GM12891 (cell line): ENCODE measurements around the gene TMEM259.

Experiments used
- DNase-seq: peaks from one replicate; pipeline ENCODE4 v3.0.0; 2011; ENCODE audit warnings: low spot score; ENCODE audit not compliant: insufficient read length
- FAIRE-seq: peaks from 2 replicates; lab custom pipeline; 2011; peaks lifted over from hg19 to GRCh38; lab: Jason Lieb, UNC
- PAX5 ChIP-seq: IDR thresholded peaks from 2 replicates; pipeline ENCODE4 v1.6.1; 2011; ENCODE audit warnings: low read length, moderate library complexity, mild to moderate bottlenecking; ENCODE audit not compliant: insufficient read depth, severe bottlenecking
- POLR2A ChIP-seq: IDR thresholded peaks from 2 replicates; pipeline ENCODE4 v1.6.1; 2011; ENCODE audit warnings: low read depth, low read length, control low read depth
- POLR2AphosphoS5 ChIP-seq: IDR thresholded peaks from 2 replicates; pipeline ENCODE4 v1.6.1; 2011; ENCODE audit warnings: low read depth, low read length, control low read depth
- POU2F2 ChIP-seq: IDR thresholded peaks from 2 replicates; pipeline ENCODE4 v1.6.1; 2011; ENCODE audit warnings: low read depth, mild to moderate bottlenecking, control low read depth, low read length, moderate library complexity
- SPI1 ChIP-seq: IDR thresholded peaks from 2 replicates; pipeline ENCODE4 v1.6.1; 2011; ENCODE audit warnings: low read depth, low read length, control low read depth
- TAF1 ChIP-seq: IDR thresholded peaks from 2 replicates; pipeline ENCODE4 v1.6.1; 2011; ENCODE audit warnings: low read depth, low read length, control low read depth

Gene TMEM259

GRCh38 chr19:1049106-1049505, 28.2 kb upstream of the TMEM259 start:
- no peak for DNase-seq
- no peak for TF ChIP-seq SPI1
- no peak for TF ChIP-seq POLR2AphosphoS5
- no peak for TF ChIP-seq POU2F2
- TF ChIP-seq TAF1, result no peak
- TF ChIP-seq POLR2A, result no peak
- TF ChIP-seq PAX5, result no peak
- no peak for FAIRE-seq

GRCh38 chr19:1047696-1048147, 26.8 kb upstream of the TMEM259 start:
- DNase-seq, result no peak
- TF ChIP-seq PAX5 (no peak), TAF1 (no peak), POU2F2 (no peak)
- no peak for FAIRE-seq

GRCh38 chr19:1046836-1047695, 26.1 kb upstream of the TMEM259 start:
- TF ChIP-seq POLR2A, result no peak
- no peak for TF ChIP-seq PAX5
- TF ChIP-seq SPI1, result no peak
- TF ChIP-seq POU2F2, result no peak
- TF ChIP-seq POLR2AphosphoS5, result no peak
- TF ChIP-seq TAF1, result no peak
- DNase-seq (no peak), FAIRE-seq (peak; percentile 67)

GRCh38 chr19:1046117-1046626, 25.2 kb upstream of the TMEM259 start:
- FAIRE-seq (no peak), DNase-seq (no peak)
- no peak for TF ChIP-seq POLR2AphosphoS5
- no peak for TF ChIP-seq PAX5
- no peak for TF ChIP-seq POU2F2
- TF ChIP-seq TAF1, result no peak
- no peak for TF ChIP-seq POLR2A
- no peak for TF ChIP-seq SPI1

GRCh38 chr19:1045247-1045603, 24.3 kb upstream of the TMEM259 start:
- TF ChIP-seq TAF1 (no peak), SPI1 (no peak), POU2F2 (no peak)
- peak; percentile 80 for DNase-seq
- peak; percentile 77 for FAIRE-seq

- FAIRE-seq, result no peak
- DNase-seq, result no peak
- no peak for TF ChIP-seq PAX5
- no peak for TF ChIP-seq POLR2A
- no peak for TF ChIP-seq SPI1
- TF ChIP-seq POLR2AphosphoS5, result no peak
- TF ChIP-seq TAF1, result no peak
Measured at GRCh38 chr19:1042689-1043511, 22.0 kb upstream of the TMEM259 start.

- FAIRE-seq (no peak), DNase-seq (no peak)
- TF ChIP-seq POU2F2, result no peak
Measured at GRCh38 chr19:1041835-1042685, 21.1 kb upstream of the TMEM259 start.

- no peak for TF ChIP-seq TAF1
- no peak for TF ChIP-seq PAX5
- no peak for TF ChIP-seq POU2F2
- no peak for TF ChIP-seq POLR2A
- TF ChIP-seq POLR2AphosphoS5, result no peak
- TF ChIP-seq SPI1, result no peak
- FAIRE-seq, result no peak
- DNase-seq, result no peak
Measured at GRCh38 chr19:1041272-1041834, 20.4 kb upstream of the TMEM259 start.
